H1 (cell line): ENCODE data around the gene TLL1. TPM values are rescaled to one million over a fixed set of nuclear protein-coding genes. Genes with fewer than 3 reads are reported as not detected.

Experiments
- CTCF ChIA-PET: fragments of 300-600 bp; sonication (Branson Sonifier 250); formaldehyde crosslinking; loops from one replicate; lab custom pipeline; 2021; ENCODE audit not compliant: partially characterized antibody; lab: Charles Lee
- POLR2A ChIA-PET: fragments of 300-600 bp; sonication (Branson Sonifier 250); formaldehyde crosslinking; loops from one replicate; lab custom pipeline; 2021; ENCODE audit warnings: inconsistent platforms; ENCODE audit not compliant: partially characterized antibody; lab: Charles Lee
- DNase-seq, 2 experiments: peaks; one replicate each; pipeline versions ENCODE4 v3.0.0 to v3.0.0-alpha.2; 2010 to 2022; ENCODE audit warnings: low spot score in 2 of 2, low read depth in 1 of 2, mixed read lengths in 1 of 2
- FAIRE-seq: peaks from 2 replicates; lab custom pipeline; 2011; peaks lifted over from hg19 to GRCh38; lab: Jason Lieb, UNC
- H2AFZ ChIP-seq: 2 replicates; pipeline ENCODE4 v1.8.1; 2012; ENCODE audit warnings: low read length, inconsistent platforms
- H2AK5ac ChIP-seq: 2 replicates; pipeline ENCODE4 v1.6.1; 2013; ENCODE audit warnings: low read depth, low read length
- H2BK120ac ChIP-seq: replicated peaks from 2 replicates; pipeline ENCODE3; 2013; ENCODE audit warnings: low read depth, low read length, inconsistent platforms
- H2BK12ac ChIP-seq: 2 replicates; pipeline ENCODE4 v1.6.1; 2013; ENCODE audit warnings: low read depth, low read length
- H2BK15ac ChIP-seq: 2 replicates; pipeline ENCODE4 v1.6.1; 2013; ENCODE audit warnings: low read length
- H2BK20ac ChIP-seq: 2 replicates; pipeline ENCODE4 v1.6.1; 2013; ENCODE audit warnings: low read length
- H2BK5ac ChIP-seq: 2 replicates; pipeline ENCODE4 v1.6.1; 2013; ENCODE audit warnings: low read depth, low read length
- H3K14ac ChIP-seq: 2 replicates; pipeline ENCODE4 v1.6.1; 2013; ENCODE audit warnings: inconsistent platforms; ENCODE audit not compliant: insufficient read length
- H3K18ac ChIP-seq: 2 replicates; pipeline ENCODE4 v1.6.1; 2013; ENCODE audit warnings: low read length; ENCODE audit errors: extremely low read depth
- H3K23ac ChIP-seq: 2 replicates; pipeline ENCODE4 v1.6.1; 2013; ENCODE audit warnings: inconsistent platforms; ENCODE audit not compliant: insufficient read length
- H3K23me2 ChIP-seq: 2 replicates; pipeline ENCODE4 v1.6.1; 2013; ENCODE audit warnings: low read depth, low read length
- H3K27ac ChIP-seq: 2 replicates; pipeline ENCODE4 v1.6.1; 2011; ENCODE audit warnings: low read depth, low read length, inconsistent platforms
- H3K27me3 ChIP-seq, 4 experiments: replicated peaks in 1 of 4; 1 replicate in 1 of 4; 2 replicates in 3 of 4; pipeline versions ENCODE4 v1.6.1 to v1.8.1; 2011 to 2013; ENCODE audit warnings: low read length in 3 of 4, mild to moderate bottlenecking in 3 of 4, inconsistent platforms in 2 of 4, mixed read lengths in 2 of 4, moderate library complexity in 1 of 4; ENCODE audit not compliant: control insufficient read depth in 3 of 4, insufficient read depth in 3 of 4; ENCODE audit errors: extremely low read depth in 1 of 4
- H3K36me3 ChIP-seq, 4 experiments: 2 replicates each; pipeline versions ENCODE4 v1.6.1 to v1.8.1; 2011 to 2013; ENCODE audit warnings: mild to moderate bottlenecking in 4 of 4, low read length in 3 of 4, moderate library complexity in 2 of 4, control low read depth in 1 of 4, inconsistent platforms in 1 of 4; ENCODE audit not compliant: insufficient read depth in 4 of 4, control insufficient read depth in 2 of 4
- H3K4ac ChIP-seq: replicated peaks from 2 replicates; pipeline ENCODE3; 2013; ENCODE audit warnings: low read length, low read depth, mixed read lengths, inconsistent platforms; ENCODE audit not compliant: insufficient read length
- H3K4me1 ChIP-seq, 4 experiments: replicated peaks in 1 of 4; 1 replicate in 1 of 4; 2 replicates in 3 of 4; pipeline versions ENCODE4 v1.6.1 to v1.8.1; 2011 to 2013; ENCODE audit warnings: low read length in 3 of 4, inconsistent platforms in 2 of 4, mixed read lengths in 1 of 4; ENCODE audit not compliant: insufficient read depth in 4 of 4, control insufficient read depth in 3 of 4
- H3K4me2 ChIP-seq, 2 experiments: 2 replicates each; pipeline versions ENCODE4 v1.6.1 to v1.8.1; 2011 to 2013; ENCODE audit warnings: low read depth in 2 of 2, low read length in 2 of 2, control low read depth in 1 of 2, inconsistent platforms in 1 of 2, mild to moderate bottlenecking in 1 of 2; ENCODE audit not compliant: insufficient read depth in 1 of 2
- H3K4me3 ChIP-seq, 4 experiments: fragments of 200-600, 300-600 bp in 1 of 4; sonication (generic), shearing (Covaris generic), sonication (Bioruptor Twin) in 1 of 4; 2 replicates each; pipeline versions ENCODE4 v1.5.1 to v1.8.1; 2011 to 2016; ENCODE audit warnings: low read length in 4 of 4, low read depth in 3 of 4, control low read depth in 2 of 4, inconsistent platforms in 2 of 4, mild to moderate bottlenecking in 2 of 4, mixed read lengths in 1 of 4, moderate library complexity in 1 of 4; ENCODE audit not compliant: insufficient read depth in 2 of 4; ENCODE audit errors: extremely low read depth in 1 of 4
- H3K56ac ChIP-seq: replicated peaks from 2 replicates; pipeline ENCODE3; 2013; ENCODE audit warnings: low read depth, mild to moderate bottlenecking, mixed read lengths, low read length, inconsistent platforms; ENCODE audit not compliant: insufficient read length
- H3K79me1 ChIP-seq: 2 replicates; pipeline ENCODE4 v1.6.1; 2013; ENCODE audit warnings: low read depth, low read length, control low read depth
- H3K79me2 ChIP-seq, 2 experiments: 2 replicates each; pipeline versions ENCODE4 v1.6.1 to v1.8.1; 2012 to 2013; ENCODE audit warnings: low read length in 2 of 2, mild to moderate bottlenecking in 2 of 2, inconsistent platforms in 1 of 2; ENCODE audit not compliant: insufficient read depth in 2 of 2, control insufficient read depth in 1 of 2
- H3K9ac ChIP-seq, 4 experiments: replicated peaks in 1 of 4; 1 replicate in 1 of 4; 2 replicates in 3 of 4; pipeline versions ENCODE4 v1.6.1 to v1.8.1; 2011 to 2013; ENCODE audit warnings: low read depth in 3 of 4, low read length in 3 of 4, control low read depth in 2 of 4, mild to moderate bottlenecking in 2 of 4, moderate library complexity in 2 of 4, inconsistent platforms in 1 of 4; ENCODE audit errors: extremely low read depth in 1 of 4
- H3K9me3 ChIP-seq, 2 experiments: 2 replicates each; pipeline versions ENCODE4 v1.6.1 to v1.8.1; 2012 to 2013; ENCODE audit warnings: mild to moderate bottlenecking in 2 of 2, moderate library complexity in 2 of 2, control low read depth in 1 of 2, inconsistent platforms in 1 of 2, low read depth in 1 of 2, low read length in 1 of 2, mixed read lengths in 1 of 2; ENCODE audit not compliant: insufficient read depth in 2 of 2
- H4K20me1 ChIP-seq, 2 experiments: replicated peaks in 1 of 2; 2 replicates each; pipeline versions ENCODE3 to v1.8.1; 2011 to 2013; ENCODE audit warnings: inconsistent platforms in 2 of 2, low read length in 2 of 2, mild to moderate bottlenecking in 1 of 2; ENCODE audit not compliant: insufficient read depth in 2 of 2, control insufficient read depth in 1 of 2
- H4K5ac ChIP-seq: 2 replicates; pipeline ENCODE4 v1.6.1; 2013; ENCODE audit warnings: low read length, low read depth, mixed read lengths, inconsistent platforms; ENCODE audit not compliant: insufficient read length
- H4K8ac ChIP-seq: 2 replicates; pipeline ENCODE4 v1.8.0; 2013; ENCODE audit warnings: mild to moderate bottlenecking, moderate library complexity, low read length, inconsistent platforms; ENCODE audit not compliant: insufficient read depth; ENCODE audit errors: extremely low read depth
- H4K91ac ChIP-seq: replicated peaks from 2 replicates; pipeline ENCODE3; 2013; ENCODE audit warnings: low read length, mixed read lengths, inconsistent platforms; ENCODE audit not compliant: insufficient read length
- CBX8 ChIP-seq: fragments of 300-800, 300-1000 bp; sonication (generic); IDR thresholded peaks from 2 replicates; pipeline ENCODE4 v1.7.1; 2016; ENCODE audit warnings: low read depth, low read length, borderline replicate concordance
- CTBP2 ChIP-seq: IDR thresholded peaks from 2 replicates; pipeline ENCODE4 v1.7.0; 2011; ENCODE audit warnings: borderline replicate concordance, mild to moderate bottlenecking, moderate library complexity, mixed read lengths, low read length; ENCODE audit not compliant: insufficient read depth, insufficient read length
- E2F6 ChIP-seq: IDR thresholded peaks from 2 replicates; pipeline ENCODE4 v1.6.1; 2012; ENCODE audit warnings: inconsistent platforms
- GTF2F1 ChIP-seq: IDR thresholded peaks from 2 replicates; pipeline ENCODE4 v1.6.1; 2012; ENCODE audit warnings: low read depth, low read length, improper control_type of control experiment, borderline replicate concordance
- HDAC2 ChIP-seq, 2 experiments: fragments of 300-600 bp in 1 of 2; sonication (generic) in 1 of 2; IDR thresholded peaks; 2 replicates each; pipeline ENCODE4 v1.6.1; 2011 to 2012; ENCODE audit warnings: low read depth in 2 of 2, low read length in 2 of 2, mild to moderate bottlenecking in 2 of 2, moderate library complexity in 2 of 2, borderline replicate concordance in 1 of 2, inconsistent platforms in 1 of 2
- SIX5 ChIP-seq: IDR thresholded peaks from 2 replicates; pipeline ENCODE4 v1.6.1; 2011; ENCODE audit warnings: mild to moderate bottlenecking, low read depth, low read length
- SUZ12 ChIP-seq: fragments of 200-600 bp; sonication (generic); IDR thresholded peaks from 2 replicates; pipeline ENCODE4 v1.6.1; 2012; ENCODE audit warnings: mild to moderate bottlenecking, inconsistent platforms, low read length, moderate library complexity, mixed read lengths
- ZNF274 ChIP-seq: IDR thresholded peaks from 2 replicates; pipeline ENCODE4 v1.7.0; 2012; ENCODE audit warnings: low read length, borderline replicate concordance; ENCODE audit errors: extremely low read depth
- WGBS, 2 experiments: shearing (Covaris generic) in 1 of 2; methylation state at CpG; one replicate each; pipeline versions ENCODE4 v1.1.6 to v1.1.7; 2013 to 2015; ENCODE audit warnings: low lambda C conversion rate in 2 of 2, mixed read lengths in 2 of 2, inconsistent platforms in 1 of 2, low coverage in 1 of 2, missing lambda C conversion rate in 1 of 2; ENCODE audit not compliant: insufficient replicate concordance in 2 of 2, insufficient coverage in 1 of 2, insufficient read length in 1 of 2; ENCODE audit errors: extremely low coverage in 1 of 2, missing lambda C conversion rate in 1 of 2; 5-methylcytosine and 5-hydroxymethylcytosine counted together
- polyA plus RNA-seq, 7 experiments: library from polyadenylated mRNA; depleted of rRNA in 3 of 7; stranded (reverse) in 5 of 7; unstranded in 2 of 7; fragments of >200 nt in 5 of 7; fragments of 200-250 nt in 2 of 7; gene quantifications; 1 replicate in 5 of 7; 2 replicates in 1 of 7; 4 replicates in 1 of 7; pipeline versions ENCODE4 v1.2.1 to v1.2.3, GENCODE V29; 2011 to 2013; ENCODE audit warnings: missing spikeins in 2 of 7, mixed read lengths in 2 of 7
- total RNA-seq: library from RNA; stranded (reverse); fragmentation: NEBNext Ultra II Directional; extraction: Animal tissue kit (Norgen Biotek cat#: 25700); gene quantifications from 2 replicates; pipeline ENCODE4 v1.2.1, GENCODE V29; 2021
- TF ChIP-seq, protein P1 (sequence below): IDR thresholded peaks from 2 replicates; pipeline ENCODE4 v1.6.1; 2012; ENCODE audit warnings: low read length, inconsistent platforms

TLL1 gene
- total and polyA plus RNA-seq, 2 of the 8 experiments (the other 6 are each of a cell fraction or from before 2014, with no cell fraction given) = 0.18 to 1.1 TPM

- H2AK5ac ChIP-seq = no peak overlapping the region
- no peaks in the 10 kb centered on the region for H3K4me1 ChIP-seq
- no peak overlapping the region for H4K8ac ChIP-seq
- no peaks in the 10 kb centered on the region for H3K27me3 ChIP-seq
- no peak overlapping the region for H2BK20ac ChIP-seq
- no peak overlapping the region for H3K4me2 ChIP-seq
- POLR2A ChIA-PET = no interaction called here
- no peaks in the 10 kb centered on the region for H3K79me1 ChIP-seq
- H4K20me1 ChIP-seq = no peaks in the 10 kb centered on the region
- H3K79me2 ChIP-seq = no peaks in the 10 kb centered on the region
- H3K56ac ChIP-seq = no peak overlapping the region
- no peak overlapping the region for H2BK15ac ChIP-seq
- H3K14ac ChIP-seq = no peak overlapping the region
- CTCF ChIA-PET = interaction anchor here (0.6 to 1.3 kb wide), 5 partner anchors 9 to 632 kb away, joined by 3 read pairs; no protein-coding TSS in a partner anchor
- H4K5ac ChIP-seq = no peak overlapping the region
- no peak for FAIRE-seq
- no peaks in the 10 kb centered on the region for H3K23me2 ChIP-seq
- 89% methylated on average over 3 of the region's 3 CpGs; no CpG with 5 or more reads in 1 of the 2 experiments for WGBS, 2 experiments
- H2AFZ ChIP-seq = no peak overlapping the region
- no peak overlapping the region for H3K9ac ChIP-seq
- H3K18ac ChIP-seq = no peak overlapping the region
- no peak overlapping the region for H3K27ac ChIP-seq
- no peak overlapping the region for H2BK12ac ChIP-seq
- H3K23ac ChIP-seq = no peak overlapping the region
- H3K4me3 ChIP-seq = no peak overlapping the region
- no peak for DNase-seq
- no peak overlapping the region for H4K91ac ChIP-seq
- no peaks in the 10 kb centered on the region for H3K9me3 ChIP-seq
- H3K4ac ChIP-seq = no peak overlapping the region
- no peak overlapping the region for H2BK5ac ChIP-seq
- no peak overlapping the region for H2BK120ac ChIP-seq
- H3K36me3 ChIP-seq = no peaks in the 10 kb centered on the region
- TF ChIP-seq CTBP2 (no peak), E2F6 (no peak), CBX8 (no peak), HDAC2 (IDR thresholded peaks at IDR 0.05; ENCODE audit: borderline replicate concordance in 1 of 2, low read depth in 2 of 2, low read length in 2 of 2) (no peak), SIX5 (no peak), SUZ12 (no peak), ZNF274 (no peak), GTF2F1 (no peak)
- TF ChIP-seq, protein P1, sequence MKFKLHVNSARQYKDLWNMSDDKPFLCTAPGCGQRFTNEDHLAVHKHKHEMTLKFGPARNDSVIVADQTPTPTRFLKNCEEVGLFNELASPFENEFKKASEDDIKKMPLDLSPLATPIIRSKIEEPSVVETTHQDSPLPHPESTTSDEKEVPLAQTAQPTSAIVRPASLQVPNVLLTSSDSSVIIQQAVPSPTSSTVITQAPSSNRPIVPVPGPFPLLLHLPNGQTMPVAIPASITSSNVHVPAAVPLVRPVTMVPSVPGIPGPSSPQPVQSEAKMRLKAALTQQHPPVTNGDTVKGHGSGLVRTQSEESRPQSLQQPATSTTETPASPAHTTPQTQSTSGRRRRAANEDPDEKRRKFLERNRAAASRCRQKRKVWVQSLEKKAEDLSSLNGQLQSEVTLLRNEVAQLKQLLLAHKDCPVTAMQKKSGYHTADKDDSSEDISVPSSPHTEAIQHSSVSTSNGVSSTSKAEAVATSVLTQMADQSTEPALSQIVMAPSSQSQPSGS = no peak
These were observed 248.9 kb downstream of the TLL1 start for GRCh38 chr4:166121897-166122296.
